ENCODE results near the gene KIF11. TPM values are rescaled to one million over a fixed set of nuclear protein-coding genes. Genes with fewer than 3 reads are reported as not detected.
A peak's percentile ranks its signal among the peaks of the same experiment; 100 is the strongest.

The KIF11 gene
- total and polyA plus RNA-seq, 9 of the 15 experiments (the other 6 are each of a cell fraction or from before 2014, with no cell fraction given) = 11.3 to 54.4 (median 29.2) TPM

DNA sequence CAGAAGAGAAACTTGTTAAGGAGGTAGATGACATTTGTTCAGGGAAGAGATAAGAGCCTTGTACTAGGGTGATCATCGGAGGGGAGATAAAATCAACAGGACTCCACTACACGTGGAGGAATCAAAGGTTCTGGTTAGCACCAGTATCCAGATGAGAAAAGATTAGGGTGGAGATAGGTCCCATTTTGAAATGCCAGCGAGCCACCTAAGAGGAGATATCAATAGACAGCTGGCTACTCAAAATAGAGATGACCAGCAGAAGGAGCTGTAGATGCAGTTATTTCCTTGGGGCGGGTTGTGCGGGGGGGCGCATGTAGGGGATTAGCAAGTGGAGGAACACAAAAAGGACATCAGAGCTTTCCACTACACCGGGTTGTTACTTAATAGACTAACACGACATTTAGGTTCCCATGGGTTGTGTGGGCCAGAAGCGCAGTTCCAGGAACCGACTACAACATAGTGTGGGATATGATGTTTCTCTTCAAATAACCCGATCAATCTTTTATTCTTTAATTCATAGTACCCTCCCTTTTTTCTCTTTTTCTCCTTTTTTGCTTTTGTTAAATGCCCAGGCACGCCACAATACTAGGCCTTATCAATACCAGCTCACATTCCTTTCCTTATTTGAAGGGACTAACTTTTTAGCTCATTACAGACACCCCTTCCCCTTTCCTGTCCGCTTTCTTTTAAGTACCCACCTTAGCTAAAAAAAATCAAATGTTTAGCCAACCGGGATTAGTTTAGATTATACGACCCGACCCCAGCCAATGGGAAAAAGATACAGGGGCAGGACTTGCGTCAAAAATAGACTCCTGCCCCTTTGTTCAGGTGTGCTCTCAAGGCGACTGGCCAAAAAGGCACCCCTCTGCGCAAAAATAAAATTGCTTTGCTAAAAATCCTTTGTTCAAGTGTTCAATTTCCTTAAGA, 2.0 kb upstream of the KIF11 start (continued):
- TF ChIP-seq RFX5 (IDR thresholded peaks at IDR 0.05; ENCODE audit: low read depth, low read length) (no peak), NUFIP1 (IDR thresholded peaks at IDR 0.05; ENCODE audit: partially characterized antibody) (no peak), NR2C2 (CRISPR knock-in tag; IDR thresholded peaks at IDR 0.05) (no peak), NR2C2 (tag; IDR thresholded peaks at IDR 0.05) (no peak), SRSF3 (IDR thresholded peaks at IDR 0.05; ENCODE audit: insufficient read depth, low read length) (no peak), NCOA4 (IDR thresholded peaks at IDR 0.05; ENCODE audit: partially characterized antibody) (no peak), CHCHD3 (CRISPR knock-in tag; IDR thresholded peaks at IDR 0.05) (no peak), TOE1 (IDR thresholded peaks at IDR 0.05; ENCODE audit: borderline replicate concordance) (no peak), TOE1 (CRISPR knock-in tag; IDR thresholded peaks at IDR 0.05; ENCODE audit: borderline replicate concordance, low read depth) (no peak), KLF6 (CRISPR knock-in tag; IDR thresholded peaks at IDR 0.05; ENCODE audit: borderline replicate concordance) (no peak), TAF9B (IDR thresholded peaks at IDR 0.05; ENCODE audit: partially characterized antibody) (no peak), HDAC2 (IDR thresholded peaks at IDR 0.05) (no peak), LCOR (CRISPR knock-in tag; IDR thresholded peaks at IDR 0.05) (no peak)
- TF ChIP-seq, protein P1, sequence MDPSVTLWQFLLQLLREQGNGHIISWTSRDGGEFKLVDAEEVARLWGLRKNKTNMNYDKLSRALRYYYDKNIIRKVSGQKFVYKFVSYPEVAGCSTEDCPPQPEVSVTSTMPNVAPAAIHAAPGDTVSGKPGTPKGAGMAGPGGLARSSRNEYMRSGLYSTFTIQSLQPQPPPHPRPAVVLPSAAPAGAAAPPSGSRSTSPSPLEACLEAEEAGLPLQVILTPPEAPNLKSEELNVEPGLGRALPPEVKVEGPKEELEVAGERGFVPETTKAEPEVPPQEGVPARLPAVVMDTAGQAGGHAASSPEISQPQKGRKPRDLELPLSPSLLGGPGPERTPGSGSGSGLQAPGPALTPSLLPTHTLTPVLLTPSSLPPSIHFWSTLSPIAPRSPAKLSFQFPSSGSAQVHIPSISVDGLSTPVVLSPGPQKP (CRISPR knock-in tag; IDR thresholded peaks at IDR 0.05) = no peak
- TF ChIP-seq, protein P2, sequence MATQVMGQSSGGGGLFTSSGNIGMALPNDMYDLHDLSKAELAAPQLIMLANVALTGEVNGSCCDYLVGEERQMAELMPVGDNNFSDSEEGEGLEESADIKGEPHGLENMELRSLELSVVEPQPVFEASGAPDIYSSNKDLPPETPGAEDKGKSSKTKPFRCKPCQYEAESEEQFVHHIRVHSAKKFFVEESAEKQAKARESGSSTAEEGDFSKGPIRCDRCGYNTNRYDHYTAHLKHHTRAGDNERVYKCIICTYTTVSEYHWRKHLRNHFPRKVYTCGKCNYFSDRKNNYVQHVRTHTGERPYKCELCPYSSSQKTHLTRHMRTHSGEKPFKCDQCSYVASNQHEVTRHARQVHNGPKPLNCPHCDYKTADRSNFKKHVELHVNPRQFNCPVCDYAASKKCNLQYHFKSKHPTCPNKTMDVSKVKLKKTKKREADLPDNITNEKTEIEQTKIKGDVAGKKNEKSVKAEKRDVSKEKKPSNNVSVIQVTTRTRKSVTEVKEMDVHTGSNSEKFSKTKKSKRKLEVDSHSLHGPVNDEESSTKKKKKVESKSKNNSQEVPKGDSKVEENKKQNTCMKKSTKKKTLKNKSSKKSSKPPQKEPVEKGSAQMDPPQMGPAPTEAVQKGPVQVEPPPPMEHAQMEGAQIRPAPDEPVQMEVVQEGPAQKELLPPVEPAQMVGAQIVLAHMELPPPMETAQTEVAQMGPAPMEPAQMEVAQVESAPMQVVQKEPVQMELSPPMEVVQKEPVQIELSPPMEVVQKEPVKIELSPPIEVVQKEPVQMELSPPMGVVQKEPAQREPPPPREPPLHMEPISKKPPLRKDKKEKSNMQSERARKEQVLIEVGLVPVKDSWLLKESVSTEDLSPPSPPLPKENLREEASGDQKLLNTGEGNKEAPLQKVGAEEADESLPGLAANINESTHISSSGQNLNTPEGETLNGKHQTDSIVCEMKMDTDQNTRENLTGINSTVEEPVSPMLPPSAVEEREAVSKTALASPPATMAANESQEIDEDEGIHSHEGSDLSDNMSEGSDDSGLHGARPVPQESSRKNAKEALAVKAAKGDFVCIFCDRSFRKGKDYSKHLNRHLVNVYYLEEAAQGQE (IDR thresholded peaks at IDR 0.05; ENCODE audit: borderline replicate concordance) = peak; percentile 54
- TF ChIP-seq, protein P2 (CRISPR knock-in tag; IDR thresholded peaks at IDR 0.05; ENCODE audit: low read depth) = no peak
- TF ChIP-seq, protein P3, sequence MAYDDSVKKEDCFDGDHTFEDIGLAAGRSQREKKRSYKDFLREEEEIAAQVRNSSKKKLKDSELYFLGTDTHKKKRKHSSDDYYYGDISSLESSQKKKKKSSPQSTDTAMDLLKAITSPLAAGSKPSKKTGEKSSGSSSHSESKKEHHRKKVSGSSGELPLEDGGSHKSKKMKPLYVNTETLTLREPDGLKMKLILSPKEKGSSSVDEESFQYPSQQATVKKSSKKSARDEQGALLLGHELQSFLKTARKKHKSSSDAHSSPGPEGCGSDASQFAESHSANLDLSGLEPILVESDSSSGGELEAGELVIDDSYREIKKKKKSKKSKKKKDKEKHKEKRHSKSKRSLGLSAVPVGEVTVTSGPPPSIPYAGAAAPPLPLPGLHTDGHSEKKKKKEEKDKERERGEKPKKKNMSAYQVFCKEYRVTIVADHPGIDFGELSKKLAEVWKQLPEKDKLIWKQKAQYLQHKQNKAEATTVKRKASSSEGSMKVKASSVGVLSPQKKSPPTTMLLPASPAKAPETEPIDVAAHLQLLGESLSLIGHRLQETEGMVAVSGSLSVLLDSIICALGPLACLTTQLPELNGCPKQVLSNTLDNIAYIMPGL (CRISPR knock-in tag; IDR thresholded peaks at IDR 0.05) = no peak

All from K562 (cell line).